Endodermal cell (in vitro differentiated cells): Measurements from ENCODE around the gene ADRM1. TPM values are rescaled to one million over a fixed set of nuclear protein-coding genes. Genes with fewer than 3 reads are reported as not detected.

Experiments used
- DNase-seq: peaks from one replicate; pipeline ENCODE4 v3.0.0-alpha.2; 2017
- H3K27ac ChIP-seq: 2 replicates; pipeline ENCODE4 v1.5.1; 2013; ENCODE audit warnings: mild to moderate bottlenecking, low read depth, low read length, moderate library complexity
- H3K27me3 ChIP-seq: 2 replicates; pipeline ENCODE4 v1.6.1; 2013; ENCODE audit warnings: mild to moderate bottlenecking, low read length, moderate library complexity; ENCODE audit not compliant: insufficient read depth, control insufficient read depth, poor library complexity, severe bottlenecking
- H3K36me3 ChIP-seq: 2 replicates; pipeline ENCODE4 v1.7.0; 2013; ENCODE audit warnings: mild to moderate bottlenecking, low read length, moderate library complexity; ENCODE audit not compliant: control insufficient read depth, insufficient read depth
- H3K4me1 ChIP-seq: one replicate; pipeline ENCODE4 v1.7.0; 2013; ENCODE audit warnings: low read length; ENCODE audit not compliant: control insufficient read depth, insufficient read depth
- H3K4me3 ChIP-seq: 2 replicates; pipeline ENCODE4 v1.5.1; 2013; ENCODE audit warnings: mild to moderate bottlenecking, low read length, moderate library complexity
- H3K9ac ChIP-seq: 2 replicates; pipeline ENCODE4 v1.6.1; 2013; ENCODE audit warnings: mild to moderate bottlenecking, low read length, moderate library complexity; ENCODE audit not compliant: poor library complexity, severe bottlenecking; ENCODE audit errors: extremely low read depth
- H3K9me3 ChIP-seq: 2 replicates; pipeline ENCODE4 v1.6.1; 2013; ENCODE audit warnings: mild to moderate bottlenecking, low read length, moderate library complexity; ENCODE audit not compliant: control insufficient read depth
- H3K27ac Mint-ChIP-seq: 2 replicates; pipeline ENCODE4 v1.8.0; 2020; ENCODE audit warnings: mixed read lengths
- H3K27me3 Mint-ChIP-seq: 2 replicates; pipeline ENCODE4 v1.8.0; 2021; ENCODE audit warnings: mild to moderate bottlenecking, mixed read lengths; ENCODE audit not compliant: insufficient read depth
- H3K36me3 Mint-ChIP-seq: 2 replicates; pipeline ENCODE4 v1.8.0; 2020; ENCODE audit warnings: low read depth, mixed read lengths
- H3K4me1 Mint-ChIP-seq: 2 replicates; pipeline ENCODE4 v1.8.0; 2020; ENCODE audit warnings: mixed read lengths
- H3K4me3 Mint-ChIP-seq: 2 replicates; pipeline ENCODE4 v1.8.0; 2020; ENCODE audit warnings: mild to moderate bottlenecking, moderate library complexity, mixed read lengths
- H3K9me3 Mint-ChIP-seq: 2 replicates; pipeline ENCODE4 v1.8.0; 2020; ENCODE audit warnings: mild to moderate bottlenecking, mixed read lengths
- CTCF ChIP-seq: fragments of 200-600 bp; sonication (generic); conservative IDR thresholded peaks from 2 replicates; pipeline ENCODE4 v1.5.0; 2021; ENCODE audit warnings: antibody characterized with exemption, mild to moderate bottlenecking
- WGBS, 2 experiments: methylation state at CpG; one replicate each; pipeline versions ENCODE4 v1.1.5 to v1.1.7; 2013; ENCODE audit warnings: missing lambda C conversion rate in 2 of 2, mixed read lengths in 1 of 2; ENCODE audit not compliant: insufficient coverage in 1 of 2, insufficient read length in 1 of 2; 5-methylcytosine and 5-hydroxymethylcytosine counted together
- total RNA-seq, 2 donors: library from RNA; stranded (reverse); fragmentation: NEBNext Ultra II Directional in 1 of 2; extraction: Animal tissue kit (Norgen Biotek cat#: 25700) in 1 of 2; gene quantifications; 2 replicates in 1 of 2; 3 replicates in 1 of 2; pipeline ENCODE4 v1.2.1, GENCODE V29; 2021

ADRM1 gene
- total RNA-seq, 2 donors from 2014 or later, result 105 to 106 TPM

GRCh38 chr20:62323980-62324906 lies 21.4 kb downstream of the ADRM1 start:
- Mint-ChIP-seq H3K36me3 (peaks cover 63% of the 10 kb centered on the region), H3K4me1 (no peaks in the 10 kb centered on the region), H3K27ac (no peak overlapping the region), H3K4me3 (no peak overlapping the region), H3K27me3 (no peaks in the 10 kb centered on the region), H3K9me3 (peaks cover 3% of the 10 kb centered on the region)
- Histone ChIP-seq H3K27me3 (no peaks in the 10 kb centered on the region), H3K4me3 (no peak overlapping the region), H3K36me3 (peaks cover 64% of the 10 kb centered on the region), H3K9ac (no peak overlapping the region), H3K4me1 (no peaks in the 10 kb centered on the region), H3K9me3 (no peaks in the 10 kb centered on the region), H3K27ac (no peak overlapping the region)
- no peak for TF ChIP-seq CTCF
- DNase-seq, result no peak
- 88 to 99% methylated on average over 15 to 25 of the region's 25 CpGs for WGBS, 2 experiments

- Histone ChIP-seq H3K27ac (no peak overlapping the region), H3K36me3 (peaks cover 66% of the 10 kb centered on the region), H3K27me3 (no peaks in the 10 kb centered on the region), H3K9ac (no peak overlapping the region), H3K9me3 (no peaks in the 10 kb centered on the region), H3K4me3 (no peak overlapping the region), H3K4me1 (no peaks in the 10 kb centered on the region)
- H3K36me3 Mint-ChIP-seq, result peaks cover 58% of the 10 kb centered on the region
- DNase-seq, result no peak
- 89 to 100% methylated on average over 4 to 14 of the region's 14 CpGs for WGBS, 2 experiments
- H3K9me3 Mint-ChIP-seq, result peaks cover 3% of the 10 kb centered on the region
- H3K27me3 Mint-ChIP-seq, result no peaks in the 10 kb centered on the region
- no peak for TF ChIP-seq CTCF
- H3K4me3 Mint-ChIP-seq, result no peak overlapping the region
- H3K27ac Mint-ChIP-seq, result no peak overlapping the region
- no peaks in the 10 kb centered on the region for H3K4me1 Mint-ChIP-seq
Observed at GRCh38 chr20:62325172-62325905, 22.5 kb downstream of the ADRM1 start.

- no peak overlapping the region for H3K27ac ChIP-seq
- no peaks in the 10 kb centered on the region for H3K27me3 ChIP-seq
- no peak for TF ChIP-seq CTCF
- H3K9ac ChIP-seq, result no peak overlapping the region
- DNase-seq, result no peak
- no peaks in the 10 kb centered on the region for H3K9me3 ChIP-seq
- H3K4me3 ChIP-seq, result no peak overlapping the region
- 94 to 96% methylated on average over 8 to 14 of the region's 14 CpGs for WGBS, 2 experiments
- H3K4me3 Mint-ChIP-seq, result no peak overlapping the region
- H3K4me1 Mint-ChIP-seq, result no peaks in the 10 kb centered on the region
- H3K27ac Mint-ChIP-seq, result no peak overlapping the region
- H3K36me3 Mint-ChIP-seq, result peaks cover 54% of the 10 kb centered on the region
- peaks cover 63% of the 10 kb centered on the region for H3K36me3 ChIP-seq
- H3K27me3 Mint-ChIP-seq, result no peaks in the 10 kb centered on the region
- peaks cover 3% of the 10 kb centered on the region for H3K9me3 Mint-ChIP-seq
- H3K4me1 ChIP-seq, result no peaks in the 10 kb centered on the region
Observed at GRCh38 chr20:62326559-62326958, 23.8 kb downstream of the ADRM1 start.
